Upper lobe of left lung (tissue), 4 donors: Measurements from ENCODE around the gene CLDN5.

Experiments
- POLR2A ChIP-seq, 4 donors: fragments of 450-650 bp; IDR thresholded peaks; one replicate each; pipeline ENCODE4 v1.5.1; 2016 to 2017; ENCODE audit warnings: antibody characterized with exemption in 4 of 4, mild to moderate bottlenecking in 2 of 4
- POLR2AphosphoS5 ChIP-seq, 2 donors: sonication (generic); formaldehyde crosslinking; IDR thresholded peaks; one replicate each; pipeline ENCODE4 v1.5.1; 2017; ENCODE audit warnings: antibody characterized with exemption in 2 of 2
- TF ChIP-seq, protein P1 (sequence below), 6 experiments: fragments of 450-650 bp in 4 of 6; fragments of 200-600 bp in 2 of 6; sonication (generic) in 2 of 6; IDR thresholded peaks; one replicate each; pipeline ENCODE4 v1.5.1; 2016 to 2019; ENCODE audit warnings: antibody characterized with exemption in 6 of 6

DNA sequence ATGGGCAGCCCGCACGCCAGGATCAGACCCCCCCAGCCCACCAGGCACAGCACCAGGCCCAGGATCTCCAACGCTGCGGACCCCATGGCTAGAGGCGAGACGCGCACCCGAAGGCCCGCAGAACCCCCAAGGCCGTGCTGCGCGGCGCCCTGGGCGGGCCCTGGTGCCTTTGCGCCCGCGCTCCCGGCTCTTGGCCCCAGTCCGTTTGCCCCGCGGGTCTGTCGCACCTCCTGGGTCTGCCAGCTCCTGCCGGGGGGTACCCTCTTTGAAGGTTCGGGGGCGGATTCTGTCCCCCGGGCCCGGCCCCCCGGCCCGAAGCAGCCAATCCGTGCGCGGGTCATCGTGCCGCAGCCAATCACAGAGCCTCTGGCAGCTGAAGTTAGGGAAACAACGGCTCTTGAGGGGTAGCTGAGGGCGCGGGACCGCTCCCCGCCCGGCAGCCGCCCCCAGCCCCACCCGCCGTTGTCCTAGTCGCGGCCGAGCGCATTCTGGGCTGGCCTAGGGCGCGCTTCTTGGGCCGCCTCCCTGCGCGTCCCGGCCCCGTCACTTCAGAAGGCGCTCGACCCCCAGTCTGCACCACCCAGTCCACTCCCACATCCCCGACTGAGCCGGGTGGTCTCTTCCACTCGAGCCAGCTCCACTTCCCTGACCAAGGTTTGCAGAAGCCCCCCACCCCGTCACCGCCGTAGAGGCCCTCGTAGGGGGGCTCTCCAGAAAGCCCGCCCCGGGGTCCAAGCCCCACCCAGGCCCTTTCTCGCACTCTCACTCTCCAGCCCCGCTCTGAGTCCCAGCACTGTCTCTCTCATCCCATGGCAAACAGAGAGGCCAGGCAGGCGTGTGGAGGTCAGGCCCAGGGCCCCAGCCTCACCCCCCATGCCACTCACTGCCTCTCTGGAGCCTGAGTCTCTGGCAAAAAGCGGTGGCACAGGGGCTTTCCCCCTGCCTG, at the start of gene CLDN5:
- TF ChIP-seq, protein P1, sequence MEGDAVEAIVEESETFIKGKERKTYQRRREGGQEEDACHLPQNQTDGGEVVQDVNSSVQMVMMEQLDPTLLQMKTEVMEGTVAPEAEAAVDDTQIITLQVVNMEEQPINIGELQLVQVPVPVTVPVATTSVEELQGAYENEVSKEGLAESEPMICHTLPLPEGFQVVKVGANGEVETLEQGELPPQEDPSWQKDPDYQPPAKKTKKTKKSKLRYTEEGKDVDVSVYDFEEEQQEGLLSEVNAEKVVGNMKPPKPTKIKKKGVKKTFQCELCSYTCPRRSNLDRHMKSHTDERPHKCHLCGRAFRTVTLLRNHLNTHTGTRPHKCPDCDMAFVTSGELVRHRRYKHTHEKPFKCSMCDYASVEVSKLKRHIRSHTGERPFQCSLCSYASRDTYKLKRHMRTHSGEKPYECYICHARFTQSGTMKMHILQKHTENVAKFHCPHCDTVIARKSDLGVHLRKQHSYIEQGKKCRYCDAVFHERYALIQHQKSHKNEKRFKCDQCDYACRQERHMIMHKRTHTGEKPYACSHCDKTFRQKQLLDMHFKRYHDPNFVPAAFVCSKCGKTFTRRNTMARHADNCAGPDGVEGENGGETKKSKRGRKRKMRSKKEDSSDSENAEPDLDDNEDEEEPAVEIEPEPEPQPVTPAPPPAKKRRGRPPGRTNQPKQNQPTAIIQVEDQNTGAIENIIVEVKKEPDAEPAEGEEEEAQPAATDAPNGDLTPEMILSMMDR (IDR thresholded peaks at IDR 0.05) = no peak
- peak; percentile 74 to 90 for TF ChIP-seq POLR2AphosphoS5 (IDR thresholded peaks at IDR 0.05)
- TF ChIP-seq POLR2A (IDR thresholded peaks at IDR 0.05) = peak; percentile 28 to 70 (median 68)
